ENCODE measurements around the gene LRTM2. TPM values are rescaled to one million over a fixed set of nuclear protein-coding genes. Genes with fewer than 3 reads are reported as not detected.

The LRTM2 gene
- total RNA-seq, 1 donor, result not detected

GRCh38 chr12:1807087-1807860, 13.1 kb upstream of the LRTM2 start:
- TF ChIP-seq, protein P1, sequence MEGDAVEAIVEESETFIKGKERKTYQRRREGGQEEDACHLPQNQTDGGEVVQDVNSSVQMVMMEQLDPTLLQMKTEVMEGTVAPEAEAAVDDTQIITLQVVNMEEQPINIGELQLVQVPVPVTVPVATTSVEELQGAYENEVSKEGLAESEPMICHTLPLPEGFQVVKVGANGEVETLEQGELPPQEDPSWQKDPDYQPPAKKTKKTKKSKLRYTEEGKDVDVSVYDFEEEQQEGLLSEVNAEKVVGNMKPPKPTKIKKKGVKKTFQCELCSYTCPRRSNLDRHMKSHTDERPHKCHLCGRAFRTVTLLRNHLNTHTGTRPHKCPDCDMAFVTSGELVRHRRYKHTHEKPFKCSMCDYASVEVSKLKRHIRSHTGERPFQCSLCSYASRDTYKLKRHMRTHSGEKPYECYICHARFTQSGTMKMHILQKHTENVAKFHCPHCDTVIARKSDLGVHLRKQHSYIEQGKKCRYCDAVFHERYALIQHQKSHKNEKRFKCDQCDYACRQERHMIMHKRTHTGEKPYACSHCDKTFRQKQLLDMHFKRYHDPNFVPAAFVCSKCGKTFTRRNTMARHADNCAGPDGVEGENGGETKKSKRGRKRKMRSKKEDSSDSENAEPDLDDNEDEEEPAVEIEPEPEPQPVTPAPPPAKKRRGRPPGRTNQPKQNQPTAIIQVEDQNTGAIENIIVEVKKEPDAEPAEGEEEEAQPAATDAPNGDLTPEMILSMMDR (IDR thresholded peaks at IDR 0.05; ENCODE audit: extremely low read depth, low read depth, low read length), result no peak
- no peaks in the 10 kb centered on the region for H3K9me3 ChIP-seq (ENCODE audit: low read depth, low read length)
- peaks cover 3% of the 10 kb centered on the region for H3K4me1 ChIP-seq (ENCODE audit: insufficient read depth, low read length)
- no peaks in the 10 kb centered on the region for H3K36me3 ChIP-seq (ENCODE audit: insufficient read depth, low read length)
- no peak overlapping the region for H3K4me2 ChIP-seq (ENCODE audit: insufficient read depth, low read length)
- H3K4me3 ChIP-seq (ENCODE audit: insufficient read depth, low read length), result no peak overlapping the region
- H3K27me3 ChIP-seq (ENCODE audit: insufficient read depth, low read length), result no peaks in the 10 kb centered on the region
- no peak overlapping the region for H3K27ac ChIP-seq (ENCODE audit: low read depth, low read length)
- H4K20me1 ChIP-seq (ENCODE audit: insufficient read depth, low read length), result no peaks in the 10 kb centered on the region
- no peak overlapping the region for H2AFZ ChIP-seq (ENCODE audit: low read length)
- no peak for DNase-seq (ENCODE audit: insufficient read length, low spot score, missing footprints)
- H3K79me2 ChIP-seq (ENCODE audit: insufficient read depth, low read length), result no peaks in the 10 kb centered on the region

GRCh38 chr12:1808036-1808797, 12.1 kb upstream of the LRTM2 start:
- Histone ChIP-seq H4K20me1 (ENCODE audit: insufficient read depth, low read length) (no peaks in the 10 kb centered on the region), H3K4me1 (ENCODE audit: insufficient read depth, low read length) (peaks cover 3% of the 10 kb centered on the region)

DNA sequence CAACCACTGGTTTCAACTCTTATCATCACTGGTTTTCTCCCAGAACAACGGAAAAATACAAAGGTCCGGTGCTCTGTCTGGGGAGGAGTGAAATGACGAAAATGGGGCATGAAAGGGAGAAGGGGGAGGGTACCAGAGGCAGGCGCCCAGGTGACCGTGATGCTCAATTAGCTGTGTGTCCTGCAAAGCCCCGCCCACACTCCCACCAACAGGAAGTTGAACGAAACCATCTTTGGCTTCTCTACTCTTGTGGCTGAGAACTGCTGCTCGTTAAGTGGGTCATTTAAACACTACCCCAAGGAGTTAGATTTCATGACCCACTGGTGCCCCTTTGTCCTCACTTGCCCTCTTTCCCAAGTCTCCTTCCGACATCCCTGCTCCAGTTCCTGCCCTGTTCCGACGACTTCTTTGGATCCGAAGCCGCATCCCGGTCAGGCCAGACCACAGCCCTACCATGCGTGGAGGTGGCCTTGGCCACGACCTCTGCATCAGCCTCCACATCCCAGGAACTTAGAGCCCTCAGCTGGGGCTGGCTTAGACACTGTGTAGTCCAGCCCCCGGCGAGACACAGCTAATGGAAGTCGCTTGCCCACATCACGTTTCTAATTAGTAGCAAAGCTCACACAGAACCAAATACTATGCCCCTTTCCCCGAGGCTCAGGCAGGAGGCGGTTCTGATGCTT, 11.4 kb upstream of the LRTM2 start:
- peak; percentile 47 for DNase-seq (ENCODE audit: insufficient read length, low spot score, missing footprints)
- no peak overlapping the region for H3K4me3 ChIP-seq (ENCODE audit: insufficient read depth, low read length)
- no peaks in the 10 kb centered on the region for H3K36me3 ChIP-seq (ENCODE audit: insufficient read depth, low read length)
- H3K9me3 ChIP-seq (ENCODE audit: low read depth, low read length), result no peaks in the 10 kb centered on the region
- no peaks in the 10 kb centered on the region for H3K79me2 ChIP-seq (ENCODE audit: insufficient read depth, low read length)
- H3K27ac ChIP-seq (ENCODE audit: low read depth, low read length), result no peak overlapping the region
- H3K4me2 ChIP-seq (ENCODE audit: insufficient read depth, low read length), result no peak overlapping the region
- peaks cover 4% of the 10 kb centered on the region for H3K27me3 ChIP-seq (ENCODE audit: insufficient read depth, low read length)
- H2AFZ ChIP-seq (ENCODE audit: low read length), result no peak overlapping the region
- no peaks in the 10 kb centered on the region for H4K20me1 ChIP-seq (ENCODE audit: insufficient read depth, low read length)
- peaks cover 3% of the 10 kb centered on the region for H3K4me1 ChIP-seq (ENCODE audit: insufficient read depth, low read length)
- TF ChIP-seq, protein P1 (IDR thresholded peaks at IDR 0.05; ENCODE audit: extremely low read depth, low read depth, low read length), result no peak

More at GRCh38 chr12:1808036-1808797, 12.1 kb upstream of the LRTM2 start:
- TF ChIP-seq, protein P1 (IDR thresholded peaks at IDR 0.05; ENCODE audit: extremely low read depth, low read depth, low read length), result no peak
- Histone ChIP-seq H3K27me3 (ENCODE audit: insufficient read depth, low read length) (no peaks in the 10 kb centered on the region), H3K4me2 (ENCODE audit: insufficient read depth, low read length) (no peak overlapping the region), H3K4me3 (ENCODE audit: insufficient read depth, low read length) (no peak overlapping the region), H3K9me3 (ENCODE audit: low read depth, low read length) (no peaks in the 10 kb centered on the region), H3K27ac (ENCODE audit: low read depth, low read length) (no peak overlapping the region), H3K79me2 (ENCODE audit: insufficient read depth, low read length) (no peaks in the 10 kb centered on the region), H3K36me3 (ENCODE audit: insufficient read depth, low read length) (no peaks in the 10 kb centered on the region), H2AFZ (ENCODE audit: low read length) (no peak overlapping the region)
- no peak for DNase-seq (ENCODE audit: insufficient read length, low spot score, missing footprints)

Measured in osteoblast (primary cell).